ENCODE data around the gene GAB1.

Gene GAB1

GRCh38 chr4:143336781-143337599 is at the start of gene GAB1:
TSS of gene GAB1 (plus strand) at chr4:143336876. CDS start at chr4:143337189, 313 bp downstream.
- Histone ChIP-seq H3K36me3 (ENCODE audit: control insufficient read depth, insufficient read depth, low read length) (no peaks in the 10 kb centered on the region), H3K9me3 (ENCODE audit: control insufficient read depth, low read length) (no peaks in the 10 kb centered on the region), H3K27me3 (ENCODE audit: control insufficient read depth, insufficient read depth, low read length) (no peaks in the 10 kb centered on the region), H3K9ac (ENCODE audit: low read length) (peak within 1 kb of the TSS; percentile 93), H3K4me1 (ENCODE audit: control insufficient read depth, insufficient read depth, low read length) (peaks cover 5% of the 10 kb centered on the region), H3K4me3 (ENCODE audit: low read length) (peak within 1 kb of the TSS; percentile 72)

- H3K4me1 ChIP-seq (ENCODE audit: control insufficient read depth, insufficient read depth, low read length), result no peaks in the 10 kb centered on the region
- no peak overlapping the region for H3K4me3 ChIP-seq (ENCODE audit: low read length)
- no peak overlapping the region for H3K9ac ChIP-seq (ENCODE audit: low read length)
- H3K27me3 ChIP-seq (ENCODE audit: control insufficient read depth, insufficient read depth, low read length), result no peaks in the 10 kb centered on the region
- H3K9me3 ChIP-seq (ENCODE audit: control insufficient read depth, low read length), result no peaks in the 10 kb centered on the region
- no peaks in the 10 kb centered on the region for H3K36me3 ChIP-seq (ENCODE audit: control insufficient read depth, insufficient read depth, low read length)
These were observed 49.1 kb upstream of the GAB1 start for GRCh38 chr4:143287572-143287923.

- no peaks in the 10 kb centered on the region for H3K36me3 ChIP-seq (ENCODE audit: control insufficient read depth, insufficient read depth, low read length)
- H3K4me1 ChIP-seq (ENCODE audit: control insufficient read depth, insufficient read depth, low read length), result no peaks in the 10 kb centered on the region
- H3K27me3 ChIP-seq (ENCODE audit: control insufficient read depth, insufficient read depth, low read length), result no peaks in the 10 kb centered on the region
These were observed 48.5 kb upstream of the GAB1 start for GRCh38 chr4:143288171-143288570.

GRCh38 chr4:143289370-143289769 is 47.3 kb upstream of the GAB1 start:
- Histone ChIP-seq H3K9me3 (ENCODE audit: control insufficient read depth, low read length) (no peaks in the 10 kb centered on the region), H3K9ac (ENCODE audit: low read length) (no peak overlapping the region), H3K4me3 (ENCODE audit: low read length) (no peak overlapping the region), H3K27me3 (ENCODE audit: control insufficient read depth, insufficient read depth, low read length) (no peaks in the 10 kb centered on the region), H3K36me3 (ENCODE audit: control insufficient read depth, insufficient read depth, low read length) (no peaks in the 10 kb centered on the region), H3K4me1 (ENCODE audit: control insufficient read depth, insufficient read depth, low read length) (peaks cover 4% of the 10 kb centered on the region)

More at GRCh38 chr4:143288171-143288570, 48.5 kb upstream of the GAB1 start:
- Histone ChIP-seq H3K9ac (ENCODE audit: low read length) (no peak overlapping the region), H3K4me3 (ENCODE audit: low read length) (no peak overlapping the region), H3K9me3 (ENCODE audit: control insufficient read depth, low read length) (no peaks in the 10 kb centered on the region)

- no peaks in the 10 kb centered on the region for H3K27me3 ChIP-seq (ENCODE audit: control insufficient read depth, insufficient read depth, low read length)
- H3K9ac ChIP-seq (ENCODE audit: low read length), result no peak overlapping the region
- peaks cover 7% of the 10 kb centered on the region for H3K4me1 ChIP-seq (ENCODE audit: control insufficient read depth, insufficient read depth, low read length)
- H3K9me3 ChIP-seq (ENCODE audit: control insufficient read depth, low read length), result no peaks in the 10 kb centered on the region
- no peak overlapping the region for H3K4me3 ChIP-seq (ENCODE audit: low read length)
- H3K36me3 ChIP-seq (ENCODE audit: control insufficient read depth, insufficient read depth, low read length), result no peaks in the 10 kb centered on the region
These were observed 45.4 kb upstream of the GAB1 start for GRCh38 chr4:143291314-143291713.

GRCh38 chr4:143292858-143293257 is 43.8 kb upstream of the GAB1 start:
- Histone ChIP-seq H3K36me3 (ENCODE audit: control insufficient read depth, insufficient read depth, low read length) (no peaks in the 10 kb centered on the region), H3K4me1 (ENCODE audit: control insufficient read depth, insufficient read depth, low read length) (peaks cover 7% of the 10 kb centered on the region)

GRCh38 chr4:143294310-143294709 is 42.4 kb upstream of the GAB1 start:
- no peak overlapping the region for H3K9ac ChIP-seq (ENCODE audit: low read length)
- peaks cover 7% of the 10 kb centered on the region for H3K4me1 ChIP-seq (ENCODE audit: control insufficient read depth, insufficient read depth, low read length)

More at GRCh38 chr4:143292858-143293257, 43.8 kb upstream of the GAB1 start:
- H3K9me3 ChIP-seq (ENCODE audit: control insufficient read depth, low read length), result no peaks in the 10 kb centered on the region
- H3K4me3 ChIP-seq (ENCODE audit: low read length), result no peak overlapping the region
- no peak overlapping the region for H3K9ac ChIP-seq (ENCODE audit: low read length)
- H3K27me3 ChIP-seq (ENCODE audit: control insufficient read depth, insufficient read depth, low read length), result no peaks in the 10 kb centered on the region

GRCh38 chr4:143294710-143295275 is 41.9 kb upstream of the GAB1 start:
- Histone ChIP-seq H3K4me1 (ENCODE audit: control insufficient read depth, insufficient read depth, low read length) (peaks cover 7% of the 10 kb centered on the region), H3K4me3 (ENCODE audit: low read length) (no peak overlapping the region), H3K9me3 (ENCODE audit: control insufficient read depth, low read length) (no peaks in the 10 kb centered on the region), H3K9ac (ENCODE audit: low read length) (no peak overlapping the region), H3K36me3 (ENCODE audit: control insufficient read depth, insufficient read depth, low read length) (no peaks in the 10 kb centered on the region), H3K27me3 (ENCODE audit: control insufficient read depth, insufficient read depth, low read length) (no peaks in the 10 kb centered on the region)

More at GRCh38 chr4:143294310-143294709, 42.4 kb upstream of the GAB1 start:
- no peaks in the 10 kb centered on the region for H3K27me3 ChIP-seq (ENCODE audit: control insufficient read depth, insufficient read depth, low read length)
- no peaks in the 10 kb centered on the region for H3K36me3 ChIP-seq (ENCODE audit: control insufficient read depth, insufficient read depth, low read length)
- H3K9me3 ChIP-seq (ENCODE audit: control insufficient read depth, low read length), result no peaks in the 10 kb centered on the region
- no peak overlapping the region for H3K4me3 ChIP-seq (ENCODE audit: low read length)

- Histone ChIP-seq H3K27me3 (ENCODE audit: control insufficient read depth, insufficient read depth, low read length) (no peaks in the 10 kb centered on the region), H3K36me3 (ENCODE audit: control insufficient read depth, insufficient read depth, low read length) (no peaks in the 10 kb centered on the region), H3K4me3 (ENCODE audit: low read length) (no peak overlapping the region), H3K4me1 (ENCODE audit: control insufficient read depth, insufficient read depth, low read length) (peaks cover 7% of the 10 kb centered on the region), H3K9ac (ENCODE audit: low read length) (no peak overlapping the region), H3K9me3 (ENCODE audit: control insufficient read depth, low read length) (no peaks in the 10 kb centered on the region)
These were observed 40.1 kb upstream of the GAB1 start for GRCh38 chr4:143296397-143297067.

- Histone ChIP-seq H3K9me3 (ENCODE audit: control insufficient read depth, low read length) (no peaks in the 10 kb centered on the region), H3K27me3 (ENCODE audit: control insufficient read depth, insufficient read depth, low read length) (no peaks in the 10 kb centered on the region), H3K4me3 (ENCODE audit: low read length) (no peak overlapping the region), H3K36me3 (ENCODE audit: control insufficient read depth, insufficient read depth, low read length) (no peaks in the 10 kb centered on the region), H3K4me1 (ENCODE audit: control insufficient read depth, insufficient read depth, low read length) (no peaks in the 10 kb centered on the region), H3K9ac (ENCODE audit: low read length) (no peak overlapping the region)
These were observed 35.8 kb upstream of the GAB1 start for GRCh38 chr4:143300860-143301259.

- Histone ChIP-seq H3K4me1 (ENCODE audit: control insufficient read depth, insufficient read depth, low read length) (peaks cover 3% of the 10 kb centered on the region), H3K4me3 (ENCODE audit: low read length) (no peak overlapping the region), H3K27me3 (ENCODE audit: control insufficient read depth, insufficient read depth, low read length) (no peaks in the 10 kb centered on the region), H3K9ac (ENCODE audit: low read length) (no peak overlapping the region), H3K9me3 (ENCODE audit: control insufficient read depth, low read length) (no peaks in the 10 kb centered on the region), H3K36me3 (ENCODE audit: control insufficient read depth, insufficient read depth, low read length) (no peaks in the 10 kb centered on the region)
These were observed 34.1 kb upstream of the GAB1 start for GRCh38 chr4:143302536-143302935.

GRCh38 chr4:143306788-143307187 is 29.9 kb upstream of the GAB1 start:
- peaks cover 3% of the 10 kb centered on the region for H3K4me1 ChIP-seq (ENCODE audit: control insufficient read depth, insufficient read depth, low read length)
- no peaks in the 10 kb centered on the region for H3K9me3 ChIP-seq (ENCODE audit: control insufficient read depth, low read length)
- no peaks in the 10 kb centered on the region for H3K36me3 ChIP-seq (ENCODE audit: control insufficient read depth, insufficient read depth, low read length)
- H3K27me3 ChIP-seq (ENCODE audit: control insufficient read depth, insufficient read depth, low read length), result no peaks in the 10 kb centered on the region
- H3K4me3 ChIP-seq (ENCODE audit: low read length), result no peak overlapping the region
- H3K9ac ChIP-seq (ENCODE audit: low read length), result no peak overlapping the region

Data from mucosa of stomach (tissue), 1 donor.